DMS53 treated with DMSO at 0.1 percent for 48 hours (cell line): ENCODE data around the gene SV2C.
A peak's percentile ranks its signal among the peaks of the same experiment; 100 is the strongest.

Experiments
- DNase-seq: peaks from one replicate; lab custom pipeline; 2025; ENCODE audit not compliant: unreplicated experiment; lab: John Stamatoyannopoulos, UW

SV2C gene

DNA sequence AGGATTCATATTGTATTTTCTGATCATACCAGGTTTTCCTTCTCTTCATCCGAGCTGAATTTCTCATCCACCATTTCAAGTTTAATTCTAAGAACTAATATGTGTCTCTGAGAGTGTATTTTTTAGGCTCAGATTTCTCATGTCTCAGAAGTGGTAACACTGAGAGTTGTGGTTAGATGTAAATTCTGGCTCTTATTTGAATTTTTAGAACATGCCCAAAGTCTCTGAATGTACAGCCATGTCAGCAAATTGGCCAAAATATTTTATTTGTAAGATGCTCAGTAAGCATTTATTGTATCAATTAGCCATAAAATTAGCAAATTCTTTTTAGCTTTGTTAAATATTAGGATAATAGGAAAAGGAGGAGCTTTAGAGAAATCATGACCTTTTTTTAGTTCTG, 16.6 kb downstream of the SV2C start:
- no peak for DNase-seq

GRCh38 chr5:76104027-76104426, 20.8 kb downstream of the SV2C start:
- DNase-seq = no peak

GRCh38 chr5:76106149-76106548, 23.0 kb downstream of the SV2C start:
- no peak for DNase-seq

DNA sequence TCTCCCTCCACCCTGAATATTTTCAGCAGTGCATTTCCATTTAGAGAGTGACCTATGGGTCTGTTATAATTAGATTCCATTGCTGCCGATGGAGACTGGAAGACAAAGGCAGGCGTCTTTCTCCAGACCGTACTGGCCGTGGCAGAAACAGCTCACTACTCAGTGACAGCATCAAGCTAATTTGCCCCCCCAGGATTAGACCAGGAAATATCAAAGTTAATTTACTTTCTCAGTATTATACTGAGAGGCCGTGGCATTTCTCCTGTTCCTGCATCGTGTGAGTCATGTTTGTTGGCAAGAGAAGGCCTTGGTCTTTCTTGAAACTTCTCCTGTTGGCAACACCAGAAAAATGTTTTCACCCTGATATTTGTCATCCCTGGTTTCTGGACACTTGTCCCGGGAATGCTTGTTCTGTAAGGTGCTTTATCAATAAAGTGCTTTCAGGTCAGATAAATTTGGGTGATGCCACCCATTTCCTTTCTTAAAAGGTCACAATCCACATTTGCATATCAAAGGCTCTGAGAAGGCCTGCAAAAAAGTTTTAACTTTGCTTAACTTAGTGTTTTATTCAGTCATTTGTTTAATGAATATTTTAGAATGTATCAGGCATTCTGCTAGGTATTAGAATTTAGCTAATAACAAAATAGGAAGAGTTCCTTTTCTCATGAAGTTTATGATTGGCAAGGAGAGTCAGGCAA, 28.4 kb downstream of the SV2C start:
- DNase-seq = no peak

GRCh38 chr5:76113103-76113502, 29.9 kb downstream of the SV2C start:
- no peak for DNase-seq

GRCh38 chr5:76114179-76114851, 31.1 kb downstream of the SV2C start:
- no peak for DNase-seq

GRCh38 chr5:76125346-76125745, 42.2 kb downstream of the SV2C start:
- DNase-seq = no peak

DNA sequence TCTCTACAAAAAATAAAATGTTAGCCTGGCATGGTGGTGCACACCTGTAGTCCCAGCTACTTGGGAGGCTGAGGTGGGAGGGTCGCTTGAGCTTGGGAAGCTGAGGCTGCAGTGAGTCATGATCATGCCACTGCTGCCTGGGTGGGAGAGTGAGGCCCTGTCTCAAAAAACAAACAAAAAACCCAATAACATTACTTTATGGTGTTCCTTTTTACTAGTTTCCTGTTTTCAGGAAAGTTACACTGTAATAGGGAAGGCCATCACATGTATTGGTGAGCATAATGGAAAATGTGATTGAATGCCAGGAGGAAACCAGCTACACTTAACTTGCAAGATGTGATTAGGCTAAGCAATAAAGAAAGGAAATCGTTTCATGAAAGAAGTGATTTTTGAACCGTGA, 42.7 kb downstream of the SV2C start:
- DNase-seq = no peak

DNA sequence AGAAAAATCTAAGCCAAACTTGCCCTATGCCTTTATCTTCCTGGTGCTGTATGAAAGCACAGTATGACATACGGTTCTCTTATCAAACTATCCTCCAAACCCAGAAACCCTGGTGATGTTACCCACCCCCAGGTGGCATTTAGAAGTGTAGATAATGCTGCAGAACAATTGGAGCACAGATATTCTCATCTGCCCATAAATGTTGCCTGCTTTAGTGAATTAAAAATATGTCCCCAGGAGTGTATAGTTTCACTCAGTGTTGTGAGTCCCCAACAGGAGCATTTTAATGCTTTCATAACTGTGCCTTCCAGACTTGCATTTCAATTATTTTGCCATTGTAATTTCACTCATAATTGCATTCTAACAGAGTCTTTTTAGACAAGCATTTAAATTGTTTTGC, 50.8 kb downstream of the SV2C start:
- no peak for DNase-seq

DNA sequence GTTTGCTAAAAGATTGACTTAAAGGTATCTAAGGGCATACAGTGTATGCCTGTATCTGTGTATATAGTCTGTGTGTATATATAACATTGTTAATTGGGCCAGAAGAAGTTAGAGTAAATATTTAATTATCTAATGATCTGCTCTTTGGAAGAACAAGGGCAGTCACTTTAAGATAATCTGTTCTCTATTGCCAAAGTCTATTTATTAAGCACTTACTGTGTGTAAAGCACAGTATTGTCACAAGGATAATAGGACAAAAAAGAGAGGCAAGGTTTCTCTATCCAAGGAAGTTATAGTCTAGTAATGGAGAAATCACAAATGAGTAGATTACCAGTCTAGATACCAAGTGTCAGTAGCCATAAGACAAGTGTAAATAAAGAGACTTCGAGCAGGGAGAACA, 51.5 kb downstream of the SV2C start:
- no peak for DNase-seq

DNA sequence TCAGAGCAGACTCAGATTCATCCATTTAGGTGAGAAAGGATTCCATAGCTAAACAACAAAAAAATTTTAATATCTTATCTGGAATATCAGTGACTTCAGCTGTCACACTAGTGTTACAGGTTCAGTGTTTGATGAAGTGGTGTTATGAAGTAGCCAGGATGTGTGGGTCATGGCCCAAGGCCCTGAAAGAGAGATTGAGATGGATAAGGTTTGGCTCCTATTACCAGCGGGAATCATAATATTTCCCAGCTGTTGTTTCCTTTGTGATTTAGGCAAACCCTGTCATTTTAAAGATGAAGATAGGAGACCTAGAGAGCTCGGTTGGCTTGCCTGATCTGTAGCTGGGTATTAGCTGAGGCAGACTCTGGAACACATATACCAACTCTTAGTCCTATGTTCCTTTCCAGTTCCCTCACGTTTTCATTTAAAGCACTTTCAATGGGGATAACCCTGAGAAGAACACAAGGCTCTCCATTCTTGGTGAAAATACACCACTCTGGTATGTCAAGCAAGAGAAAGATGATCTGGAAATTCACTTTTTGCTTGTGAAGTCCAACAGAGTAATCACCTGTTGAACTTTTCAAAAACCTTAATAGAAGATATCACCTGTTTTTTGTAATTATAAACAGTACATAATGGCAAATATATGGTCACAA, 54.8 kb downstream of the SV2C start:
- DNase-seq = no peak

DNA sequence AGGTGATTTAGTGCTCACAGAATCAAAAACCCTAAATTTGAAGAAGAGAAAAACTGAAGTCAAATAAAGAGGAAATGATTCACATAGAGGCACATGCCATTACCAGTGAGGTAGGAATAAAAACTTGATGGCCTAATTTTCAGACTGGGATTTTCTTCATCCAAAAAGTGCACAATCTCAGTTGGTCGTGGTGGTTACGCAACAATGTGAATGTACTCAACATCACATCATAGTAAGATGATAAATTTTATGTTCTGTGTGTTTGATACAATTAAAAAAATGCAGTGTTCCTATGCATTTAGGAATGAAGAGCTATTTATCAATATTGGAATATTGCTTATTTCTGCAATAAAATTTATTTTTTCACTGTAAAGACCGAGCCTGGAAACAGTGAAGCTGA, 60.7 kb downstream of the SV2C start:
- DNase-seq = no peak

DNA sequence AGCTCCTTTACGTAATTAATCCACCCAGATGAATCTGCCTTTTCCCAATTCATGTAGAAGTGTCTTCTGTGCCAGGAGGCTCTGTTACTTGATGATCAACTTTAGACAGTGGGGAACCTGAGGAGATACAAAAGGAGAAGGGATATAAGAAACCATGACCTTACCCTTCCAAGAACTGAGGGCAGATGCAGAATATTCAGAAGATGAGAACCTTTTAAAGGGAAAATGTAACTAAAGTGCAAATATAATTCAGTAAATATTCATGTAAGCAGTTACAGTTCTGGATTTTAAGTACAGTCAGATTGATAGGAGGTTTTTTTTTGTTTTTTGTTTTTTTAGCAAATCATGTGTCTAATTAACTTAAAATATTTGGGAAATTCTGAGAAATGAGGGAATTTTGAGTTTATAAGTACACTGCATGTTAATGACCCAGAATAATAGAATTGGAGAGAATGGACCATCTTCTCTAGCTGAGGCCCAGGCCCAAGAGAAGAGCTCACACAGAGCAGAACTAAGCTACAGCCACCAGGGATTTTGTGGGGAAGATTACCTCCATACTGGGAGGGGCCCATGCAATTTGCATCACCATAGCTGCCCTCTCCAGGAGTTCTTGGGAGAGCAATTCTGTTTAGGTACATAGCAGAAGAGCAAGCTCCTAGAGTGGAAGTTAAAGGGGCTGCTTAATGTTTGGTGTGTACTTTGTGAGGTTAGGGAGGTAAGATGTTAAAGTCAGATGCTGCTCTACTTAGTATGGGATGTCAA, 61.5 kb downstream of the SV2C start:
- no peak for DNase-seq

- peak; percentile 4 for DNase-seq
Measured at GRCh38 chr5:76145945-76146344, 62.8 kb downstream of the SV2C start.

DNA sequence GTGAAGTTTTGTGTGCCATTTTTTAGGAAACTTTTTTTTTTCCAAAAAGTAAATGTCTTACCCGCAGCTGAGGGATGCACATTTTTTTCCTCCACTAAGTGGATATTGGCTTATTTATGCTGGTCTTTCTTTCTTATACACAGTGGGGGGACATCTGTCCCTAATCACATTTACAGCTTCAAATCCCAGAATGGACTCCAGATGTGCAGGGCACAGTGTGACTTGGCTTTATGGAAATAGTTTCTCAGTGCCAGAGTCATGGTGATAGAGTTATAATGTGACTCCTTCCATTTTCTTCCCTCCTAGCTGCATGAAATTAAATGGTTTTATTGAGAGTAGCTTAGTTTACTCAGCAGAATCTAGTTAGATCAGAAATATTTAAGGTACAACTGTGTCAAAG, 66.5 kb downstream of the SV2C start:
- DNase-seq = no peak

DNA sequence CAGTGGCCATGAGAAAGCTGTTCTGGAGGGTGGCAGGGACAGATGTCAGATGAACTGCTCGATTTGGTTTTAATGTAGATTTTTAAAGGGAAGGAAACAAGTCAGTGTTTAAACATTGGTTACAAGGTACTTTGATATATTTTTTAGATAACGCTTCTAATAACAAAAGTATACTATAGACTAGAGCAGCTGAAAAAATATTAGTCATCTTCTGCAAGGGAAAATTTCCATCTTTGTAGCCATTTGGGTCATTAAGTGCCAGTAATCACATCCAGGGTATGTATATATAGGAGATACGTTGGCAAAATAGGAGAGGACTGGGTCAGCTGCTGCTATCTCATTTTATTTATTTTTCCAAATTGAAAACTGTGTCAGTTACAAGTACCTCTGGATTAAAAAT, 69.0 kb downstream of the SV2C start:
- no peak for DNase-seq

- no peak for DNase-seq
Measured at GRCh38 chr5:76152700-76153099, 69.5 kb downstream of the SV2C start.

DNA sequence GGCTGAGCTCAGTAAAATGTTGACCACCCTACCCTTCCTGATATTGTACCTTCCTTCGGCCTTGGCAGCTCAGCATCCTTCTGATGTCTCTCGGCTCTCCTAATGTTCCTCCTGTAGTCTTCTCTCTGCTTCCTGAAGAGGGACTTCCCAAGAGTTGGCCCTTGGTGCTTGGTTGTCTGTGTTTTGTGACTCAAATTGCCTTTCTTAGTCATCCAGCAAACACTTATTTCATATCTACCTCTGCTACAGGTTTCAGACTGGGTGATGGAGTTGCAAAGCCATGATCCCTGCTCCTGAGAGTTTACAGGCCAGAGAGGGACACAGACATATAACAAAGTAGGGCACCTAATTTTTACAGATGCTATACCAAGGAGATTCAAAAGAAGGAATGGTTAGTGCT, 70.1 kb downstream of the SV2C start:
- DNase-seq = no peak

DNA sequence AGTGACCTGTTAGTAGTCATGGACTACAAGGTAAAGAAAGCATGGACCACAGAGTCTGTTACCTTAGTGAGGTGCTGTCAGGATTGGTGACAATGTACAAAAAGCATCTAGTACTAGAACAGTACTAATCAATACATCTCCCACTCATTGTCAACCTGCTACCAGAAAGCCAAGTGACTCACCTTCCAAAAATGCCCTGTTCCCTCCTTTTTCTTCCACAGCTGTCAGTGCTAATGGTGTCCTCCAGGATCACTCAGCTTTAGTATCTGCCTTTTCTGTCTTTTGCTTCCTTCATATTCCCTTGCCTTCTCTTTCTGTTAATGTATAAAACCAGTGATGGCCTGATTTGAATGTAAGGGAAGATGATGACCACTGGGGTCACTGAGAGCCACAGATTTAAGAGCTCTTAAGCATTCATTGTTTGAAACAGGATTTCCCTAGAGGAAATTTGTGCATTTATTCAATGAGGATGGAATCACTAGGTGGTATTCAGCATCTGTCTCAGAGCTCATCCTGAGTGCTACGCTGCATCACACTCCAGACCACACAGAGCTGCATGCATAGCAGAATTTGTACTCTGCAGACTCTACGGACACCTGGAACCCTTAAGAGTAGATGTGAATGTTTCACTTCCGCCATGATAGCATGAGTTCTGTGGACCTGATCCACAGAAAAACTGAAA, 71.0 kb downstream of the SV2C start:
- no peak for DNase-seq

DNA sequence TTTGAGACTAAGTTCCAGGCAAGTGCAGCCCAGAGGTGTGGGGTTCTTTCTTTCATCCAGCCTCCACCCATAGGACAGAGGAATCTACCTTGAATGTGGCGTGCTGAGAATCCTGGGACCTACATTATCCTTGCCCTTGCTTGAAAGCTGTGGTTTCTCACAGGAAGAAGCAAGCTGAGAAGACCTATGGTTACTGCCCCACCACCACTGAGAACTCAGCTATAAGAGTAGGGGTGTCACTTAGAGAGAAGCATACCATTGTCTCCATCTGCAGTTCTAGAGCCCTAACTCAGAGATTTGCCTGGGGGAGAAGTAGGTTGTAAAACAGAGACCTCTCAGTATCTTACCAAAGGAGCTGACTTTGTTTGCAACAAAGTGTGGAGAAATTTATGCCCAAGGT, 72.4 kb downstream of the SV2C start:
- DNase-seq = no peak

DNA sequence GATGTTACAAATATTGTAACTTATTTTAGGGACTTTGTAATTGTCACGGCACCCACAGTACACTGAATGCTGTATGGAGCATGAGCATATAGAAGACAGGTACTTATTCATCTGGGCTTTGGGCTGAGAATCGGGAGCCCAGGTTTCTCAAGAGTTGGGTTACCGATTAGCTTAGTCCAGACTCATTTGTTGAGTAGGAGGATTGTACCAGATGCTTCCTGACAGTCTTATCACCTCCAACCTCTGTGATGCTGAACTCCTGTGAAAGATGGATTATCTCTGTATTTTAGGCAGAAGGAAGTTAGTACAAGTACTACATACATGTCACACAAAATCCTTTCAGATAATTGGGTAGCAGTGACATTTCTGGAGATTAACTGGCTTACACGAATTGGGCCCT, 79.2 kb downstream of the SV2C start:
- no peak for DNase-seq
